GM19395 (cell line): ENCODE measurements around the gene PRRT1.

Source experiments
- ATAC-seq: cut with Tn5 transposase; IDR thresholded peaks from one replicate; pipeline ENCODE4 v1.9.1; 2021; ENCODE audit warnings: mild to moderate bottlenecking, moderate library complexity; ENCODE audit not compliant: unreplicated experiment

The PRRT1 gene

GRCh38 chr6:32127717-32128592, 23.8 kb downstream of the PRRT1 start, which contains the start of gene ATF6B:
ATF6B (minus strand) TSS chr6:32128246; CDS start chr6:32128207, 39 bp downstream.
- ATAC-seq = peak; percentile 88

- ATAC-seq = no peak
Measured at GRCh38 chr6:32127409-32127716, 24.4 kb downstream of the PRRT1 start.

- no peak for ATAC-seq
Measured at GRCh38 chr6:32126880-32127279, 24.9 kb downstream of the PRRT1 start.

GRCh38 chr6:32123681-32124080, 28.1 kb downstream of the PRRT1 start:
- no peak for ATAC-seq

- ATAC-seq = no peak
Measured at GRCh38 chr6:32120573-32121059, 31.1 kb downstream of the PRRT1 start.

- no peak for ATAC-seq
Measured at GRCh38 chr6:32118782-32119628, 32.7 kb downstream of the PRRT1 start.

GRCh38 chr6:32117461-32117860, 34.3 kb downstream of the PRRT1 start:
- no peak for ATAC-seq

- ATAC-seq = no peak
Measured at GRCh38 chr6:32116674-32117073, 35.1 kb downstream of the PRRT1 start.

GRCh38 chr6:32115623-32116022, 36.1 kb downstream of the PRRT1 start:
- ATAC-seq = no peak

GRCh38 chr6:32114796-32115195, 36.9 kb downstream of the PRRT1 start:
- no peak for ATAC-seq

- no peak for ATAC-seq
Measured at GRCh38 chr6:32113386-32114352, 38.1 kb downstream of the PRRT1 start.

- ATAC-seq = no peak
Measured at GRCh38 chr6:32112431-32112980, 39.2 kb downstream of the PRRT1 start.

- no peak for ATAC-seq
Measured at GRCh38 chr6:32111424-32112066, 40.2 kb downstream of the PRRT1 start.

- ATAC-seq = no peak
Measured at GRCh38 chr6:32110632-32111031, 41.1 kb downstream of the PRRT1 start.

GRCh38 chr6:32109765-32110160, 42.0 kb downstream of the PRRT1 start:
- ATAC-seq = no peak

- ATAC-seq = no peak
Measured at GRCh38 chr6:32109114-32109764, 42.5 kb downstream of the PRRT1 start, which contains the start of gene TNXB. TNXB (minus strand) TSS chr6:32109338; CDS start chr6:32098198, 11,140 bp downstream.

GRCh38 chr6:32108727-32109113, 43.0 kb downstream of the PRRT1 start:
- no peak for ATAC-seq

GRCh38 chr6:32108094-32108627, 43.6 kb downstream of the PRRT1 start:
- no peak for ATAC-seq

- ATAC-seq = no peak
Measured at GRCh38 chr6:32107406-32107805, 44.3 kb downstream of the PRRT1 start.
